A673 (cell line): ENCODE measurements around the gene SETD4. TPM values are rescaled to one million over a fixed set of nuclear protein-coding genes. Genes with fewer than 3 reads are reported as not detected.

Source experiments
- BruUV-seq: library from RNA; stranded (reverse); fragments of 400-500 nt; replicated peaks from 2 replicates; lab custom pipeline; 2021; lab: Mats Ljungman, UMichigan
- CTCF ChIA-PET: fragments of 300-600 bp; sonication (Branson Sonifier 250); formaldehyde crosslinking; loops from one replicate; lab custom pipeline; 2022; ENCODE audit warnings: antibody characterized with exemption; lab: Charles Lee
- POLR2A ChIA-PET: fragments of 300-600 bp; sonication (Branson Sonifier 250); formaldehyde crosslinking; loops from one replicate; lab custom pipeline; 2022; ENCODE audit warnings: antibody characterized with exemption; ENCODE audit not compliant: low non-redundant PET; lab: Charles Lee
- DNase-seq: peaks from one replicate; pipeline ENCODE4 v3.0.0-alpha.2; 2015; ENCODE audit warnings: low spot score
- H3K27ac ChIP-seq: fragments of 200-600 bp; sonication (generic); 2 replicates; pipeline ENCODE4 v1.5.1; 2016; ENCODE audit warnings: mixed run types, low read depth, mild to moderate bottlenecking, mixed read lengths, antibody characterized with exemption, low read length; ENCODE audit not compliant: poor library complexity, severe bottlenecking
- H3K27me3 ChIP-seq: fragments of 200-600 bp; sonication (generic); replicated peaks from 2 replicates; pipeline ENCODE4 v1.6.1; 2017; ENCODE audit warnings: mixed run types, low read depth, mild to moderate bottlenecking, mixed read lengths, antibody characterized with exemption, low read length; ENCODE audit not compliant: insufficient read depth, poor library complexity
- H3K36me3 ChIP-seq: fragments of 200-600 bp; sonication (generic); 2 replicates; pipeline ENCODE4 v1.6.1; 2016; ENCODE audit warnings: mixed run types, mild to moderate bottlenecking, mixed read lengths, antibody characterized with exemption, low read length; ENCODE audit not compliant: insufficient read depth, poor library complexity, severe bottlenecking
- H3K4me1 ChIP-seq: fragments of 200-600 bp; sonication (generic); 2 replicates; pipeline ENCODE4 v1.6.1; 2017; ENCODE audit warnings: mixed run types, mild to moderate bottlenecking, mixed read lengths, antibody characterized with exemption, low read length; ENCODE audit not compliant: insufficient read depth, poor library complexity, severe bottlenecking
- H3K4me3 ChIP-seq: fragments of 200-600 bp; sonication (generic); 2 replicates; pipeline ENCODE4 v1.5.1; 2016; ENCODE audit warnings: low read depth, mixed run types, mild to moderate bottlenecking, mixed read lengths, low read length; ENCODE audit not compliant: poor library complexity, severe bottlenecking
- H3K9me3 ChIP-seq: fragments of 200-600 bp; sonication (generic); 2 replicates; pipeline ENCODE4 v1.6.1; 2016; ENCODE audit warnings: mixed run types, low read depth, mild to moderate bottlenecking, mixed read lengths, antibody characterized with exemption, low read length; ENCODE audit not compliant: poor library complexity, severe bottlenecking
- CTCF ChIP-seq: fragments of 300-800, 200-600 bp; sonication (generic); conservative IDR thresholded peaks from 2 replicates; pipeline ENCODE4 v1.5.1; 2017; ENCODE audit warnings: low read depth, mild to moderate bottlenecking, antibody characterized with exemption, low read length, moderate library complexity, mixed read lengths
- EZH2 ChIP-seq: fragments of 200-600 bp; sonication (generic); IDR thresholded peaks from 2 replicates; pipeline ENCODE4 v1.6.1; 2017; ENCODE audit warnings: borderline replicate concordance, low read depth, mild to moderate bottlenecking, mixed read lengths, antibody characterized with exemption, low read length; ENCODE audit not compliant: poor library complexity, severe bottlenecking
- intact Hi-C: fragments of 100-400 bp; cut with micrococcal nuclease; formaldehyde crosslinking; loops from one replicate; pipeline ENCODE4 v1.10.0; 2022; ENCODE audit not compliant: unreplicated experiment
- total RNA-seq: library from RNA; stranded (reverse); gene quantifications from 2 replicates; pipeline ENCODE4 v1.2.3, GENCODE V29; 2021

The SETD4 gene
- total RNA-seq, 1 experiment from 2014 or later = 29.3 TPM

- intact Hi-C loops = no loop called here
- DNase-seq = no peak
- Histone ChIP-seq H3K36me3 (peaks cover 62% of the 10 kb centered on the region), H3K27me3 (no peaks in the 10 kb centered on the region), H3K4me1 (peaks cover 14% of the 10 kb centered on the region), H3K27ac (no peak overlapping the region), H3K4me3 (no peak overlapping the region), H3K9me3 (no peaks in the 10 kb centered on the region)
- ChIA-PET CTCF (no interaction called here), POLR2A (no interaction called here)
- TF ChIP-seq EZH2 = no peak
- no peak for TF ChIP-seq CTCF
- BruUV-seq = no TSS peak
Measured at GRCh38 chr21:36052860-36053714, 7.2 kb downstream of the SETD4 start.

- no TSS peak for BruUV-seq
- intact Hi-C loops = loop anchor here (5.0 kb wide), 1 partner anchor 64 kb away; no protein-coding TSS in a partner anchor
- Histone ChIP-seq H3K9me3 (no peaks in the 10 kb centered on the region), H3K36me3 (peaks cover 47% of the 10 kb centered on the region), H3K4me1 (no peaks in the 10 kb centered on the region), H3K27ac (no peak overlapping the region), H3K4me3 (no peak overlapping the region), H3K27me3 (no peaks in the 10 kb centered on the region)
- ChIA-PET CTCF (no interaction called here), POLR2A (interaction anchor here (0.5 kb wide), 1 partner anchor 66 kb away, joined by 3 read pairs; no protein-coding TSS in a partner anchor)
- TF ChIP-seq EZH2 (no peak), CTCF (no peak)
- no peak for DNase-seq
Measured at GRCh38 chr21:36048357-36048756, 12.0 kb downstream of the SETD4 start.

- Histone ChIP-seq H3K9me3 (no peaks in the 10 kb centered on the region), H3K27me3 (no peaks in the 10 kb centered on the region), H3K4me1 (no peaks in the 10 kb centered on the region), H3K4me3 (no peak overlapping the region), H3K27ac (no peak overlapping the region), H3K36me3 (peaks cover 54% of the 10 kb centered on the region)
- TF ChIP-seq CTCF (no peak), EZH2 (no peak)
- intact Hi-C loops = loop anchor here (5.0 kb wide), 1 partner anchor 65 kb away; no protein-coding TSS in a partner anchor
- ChIA-PET CTCF (no interaction called here), POLR2A (no interaction called here)
- BruUV-seq = no TSS peak
- no peak for DNase-seq
Measured at GRCh38 chr21:36047139-36047538, 13.2 kb downstream of the SETD4 start.
